HepG2 (cell line): ENCODE measurements around the gene HPD. TPM values are rescaled to one million over a fixed set of nuclear protein-coding genes. Genes with fewer than 3 reads are reported as not detected.

Experiments
- BCL6 ChIP-seq: IDR thresholded peaks from 2 replicates; pipeline ENCODE4 v1.6.1; 2016; ENCODE audit warnings: missing genetic modification reagents, missing compliant biosample characterization
- NKX3-1 ChIP-seq: sonication (generic); formaldehyde crosslinking; IDR thresholded peaks from 2 replicates; pipeline ENCODE4 v1.5.0; 2020; ENCODE audit warnings: missing genetic modification reagents
- RXRA ChIP-seq: sonication (generic); formaldehyde crosslinking; IDR thresholded peaks from 2 replicates; pipeline ENCODE4 v1.5.1; 2020; ENCODE audit warnings: missing genetic modification reagents
- U2AF2 ChIP-seq: fragments of 200-400 bp; formaldehyde crosslinking; IDR thresholded peaks from 2 replicates; pipeline ENCODE4 v1.6.1; 2017; ENCODE audit warnings: low read depth, mild to moderate bottlenecking, low read length
- ZNF12 ChIP-seq: sonication (generic); formaldehyde crosslinking; IDR thresholded peaks from 2 replicates; pipeline ENCODE4 v1.5.0; 2020; ENCODE audit warnings: missing genetic modification reagents
- ZNF720 ChIP-seq: sonication (generic); formaldehyde crosslinking; IDR thresholded peaks from 2 replicates; pipeline ENCODE4 v1.4.0; 2020; ENCODE audit warnings: missing genetic modification reagents
- polyA plus RNA-seq, 8 experiments: library from polyadenylated mRNA; depleted of rRNA in 3 of 8; stranded (reverse) in 7 of 8; unstranded in 1 of 8; fragments of >200 nt; fragmentation: Illumina TruSeq in 4 of 8; extraction: Trizol in 4 of 8; gene quantifications; 2 replicates each; pipeline versions ENCODE4 v1.2.1 to v1.2.3, GENCODE V29; 2011 to 2016; ENCODE audit warnings: low read depth in 4 of 8, missing spikeins in 1 of 8, mixed read lengths in 1 of 8; ENCODE audit not compliant: insufficient read depth in 1 of 8
- total RNA-seq, 5 experiments: library from RNA; depleted of rRNA; stranded (reverse); fragments of >200 nt; fragmentation: Illumina TruSeq; extraction: Trizol; gene quantifications; 2 replicates each; pipeline ENCODE4 v1.2.3, GENCODE V29; 2016; ENCODE audit warnings: low read depth in 1 of 5
- TF ChIP-seq, protein P1 (sequence below): sonication (generic); formaldehyde crosslinking; IDR thresholded peaks from 2 replicates; pipeline ENCODE4 v1.4.0; 2020; ENCODE audit warnings: missing genetic modification reagents, borderline replicate concordance
- TF ChIP-seq, protein P2 (sequence below): sonication (generic); formaldehyde crosslinking; IDR thresholded peaks from 2 replicates; pipeline ENCODE4 v1.5.0; 2020; ENCODE audit warnings: missing genetic modification reagents
- TF ChIP-seq, protein P3 (sequence below): sonication (generic); formaldehyde crosslinking; IDR thresholded peaks from 2 replicates; pipeline ENCODE4 v1.8.0; 2022; ENCODE audit warnings: mild to moderate bottlenecking, missing genetic modification reagents; ENCODE audit not compliant: insufficient replicate concordance
- TF ChIP-seq, protein P4 (sequence below): sonication (generic); formaldehyde crosslinking; IDR thresholded peaks from 2 replicates; pipeline ENCODE4 v1.4.0; 2020; ENCODE audit warnings: missing genetic modification reagents
- TF ChIP-seq, protein P5 (sequence below): sonication (generic); formaldehyde crosslinking; IDR thresholded peaks from 2 replicates; pipeline ENCODE4 v1.4.0; 2020; ENCODE audit warnings: mild to moderate bottlenecking, missing genetic modification reagents
- TF ChIP-seq, protein P6 (sequence below): sonication (generic); formaldehyde crosslinking; conservative IDR thresholded peaks from 2 replicates; pipeline ENCODE4 v1.4.0; 2020; ENCODE audit warnings: mild to moderate bottlenecking, missing genetic modification reagents, moderate library complexity
- TF ChIP-seq, protein P7 (sequence below): IDR thresholded peaks from 2 replicates; pipeline ENCODE4 v1.6.1; 2016; ENCODE audit warnings: low read depth

Gene HPD
- total and polyA plus RNA-seq, 2 of the 13 experiments (the other 11 are each of a cell fraction or from before 2014, with no cell fraction given), result 120 to 195 TPM

DNA sequence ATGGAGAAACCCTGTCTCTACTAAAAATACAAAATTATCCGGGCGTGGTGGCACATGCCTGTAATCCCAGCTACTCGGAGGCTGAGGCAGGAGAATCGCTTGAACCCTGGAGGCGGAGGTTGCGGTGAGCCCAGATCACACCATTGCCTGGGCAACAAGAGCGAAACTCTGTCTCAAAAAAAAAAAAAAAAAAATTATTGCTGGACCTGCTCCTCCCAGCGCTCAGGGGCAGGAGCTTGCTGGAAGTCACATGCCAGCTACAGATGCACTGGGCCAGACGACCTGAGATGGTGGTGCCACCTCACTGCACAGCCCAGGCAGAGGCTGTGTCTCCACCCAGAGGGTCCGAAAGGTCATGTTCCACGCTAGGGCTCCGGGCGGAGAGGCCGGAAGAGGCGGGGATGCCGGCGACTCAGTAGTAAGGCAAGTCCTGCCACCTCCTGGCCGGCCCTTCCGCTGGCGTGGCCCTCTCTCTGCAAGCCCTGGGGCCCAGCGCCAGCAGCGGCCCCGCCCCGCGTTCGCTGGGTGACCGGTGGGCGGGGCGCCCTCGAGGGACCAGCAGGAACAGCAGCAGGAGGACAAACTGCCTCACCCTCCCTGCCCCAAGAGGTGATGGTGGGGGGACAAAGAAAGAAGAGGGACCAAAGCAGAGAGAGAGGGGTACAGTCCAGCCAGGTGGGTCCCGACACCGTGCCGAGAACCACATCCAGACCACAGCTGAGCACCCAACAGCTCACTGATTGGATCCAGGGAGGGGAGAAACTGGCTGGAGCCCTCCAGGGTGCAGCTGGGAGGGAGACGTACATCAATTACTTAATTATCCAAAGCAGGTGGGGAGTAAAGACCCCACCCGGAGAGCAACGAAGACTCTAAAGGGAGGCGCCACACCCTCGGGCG, 61.6 kb downstream of the HPD start (continued):
- TF ChIP-seq, protein P1, sequence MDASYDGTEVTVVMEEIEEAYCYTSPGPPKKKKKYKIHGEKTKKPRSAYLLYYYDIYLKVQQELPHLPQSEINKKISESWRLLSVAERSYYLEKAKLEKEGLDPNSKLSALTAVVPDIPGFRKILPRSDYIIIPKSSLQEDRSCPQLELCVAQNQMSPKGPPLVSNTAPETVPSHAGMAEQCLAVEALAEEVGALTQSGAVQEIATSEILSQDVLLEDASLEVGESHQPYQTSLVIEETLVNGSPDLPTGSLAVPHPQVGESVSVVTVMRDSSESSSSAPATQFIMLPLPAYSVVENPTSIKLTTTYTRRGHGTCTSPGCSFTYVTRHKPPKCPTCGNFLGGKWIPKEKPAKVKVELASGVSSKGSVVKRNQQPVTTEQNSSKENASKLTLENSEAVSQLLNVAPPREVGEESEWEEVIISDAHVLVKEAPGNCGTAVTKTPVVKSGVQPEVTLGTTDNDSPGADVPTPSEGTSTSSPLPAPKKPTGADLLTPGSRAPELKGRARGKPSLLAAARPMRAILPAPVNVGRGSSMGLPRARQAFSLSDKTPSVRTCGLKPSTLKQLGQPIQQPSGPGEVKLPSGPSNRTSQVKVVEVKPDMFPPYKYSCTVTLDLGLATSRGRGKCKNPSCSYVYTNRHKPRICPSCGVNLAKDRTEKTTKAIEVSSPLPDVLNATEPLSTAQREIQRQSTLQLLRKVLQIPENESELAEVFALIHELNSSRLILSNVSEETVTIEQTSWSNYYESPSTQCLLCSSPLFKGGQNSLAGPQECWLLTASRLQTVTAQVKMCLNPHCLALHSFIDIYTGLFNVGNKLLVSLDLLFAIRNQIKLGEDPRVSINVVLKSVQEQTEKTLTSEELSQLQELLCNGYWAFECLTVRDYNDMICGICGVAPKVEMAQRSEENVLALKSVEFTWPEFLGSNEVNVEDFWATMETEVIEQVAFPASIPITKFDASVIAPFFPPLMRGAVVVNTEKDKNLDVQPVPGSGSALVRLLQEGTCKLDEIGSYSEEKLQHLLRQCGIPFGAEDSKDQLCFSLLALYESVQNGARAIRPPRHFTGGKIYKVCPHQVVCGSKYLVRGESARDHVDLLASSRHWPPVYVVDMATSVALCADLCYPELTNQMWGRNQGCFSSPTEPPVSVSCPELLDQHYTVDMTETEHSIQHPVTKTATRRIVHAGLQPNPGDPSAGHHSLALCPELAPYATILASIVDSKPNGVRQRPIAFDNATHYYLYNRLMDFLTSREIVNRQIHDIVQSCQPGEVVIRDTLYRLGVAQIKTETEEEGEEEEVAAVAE (CRISPR knock-in tag), result peak; percentile 85; the same call in 1 of the 2 replicates
- no peak for TF ChIP-seq U2AF2
- TF ChIP-seq, protein P2, sequence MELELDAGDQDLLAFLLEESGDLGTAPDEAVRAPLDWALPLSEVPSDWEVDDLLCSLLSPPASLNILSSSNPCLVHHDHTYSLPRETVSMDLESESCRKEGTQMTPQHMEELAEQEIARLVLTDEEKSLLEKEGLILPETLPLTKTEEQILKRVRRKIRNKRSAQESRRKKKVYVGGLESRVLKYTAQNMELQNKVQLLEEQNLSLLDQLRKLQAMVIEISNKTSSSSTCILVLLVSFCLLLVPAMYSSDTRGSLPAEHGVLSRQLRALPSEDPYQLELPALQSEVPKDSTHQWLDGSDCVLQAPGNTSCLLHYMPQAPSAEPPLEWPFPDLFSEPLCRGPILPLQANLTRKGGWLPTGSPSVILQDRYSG (CRISPR knock-in tag), result no peak; the same call in 1 of the 2 replicates
- TF ChIP-seq, protein P3, sequence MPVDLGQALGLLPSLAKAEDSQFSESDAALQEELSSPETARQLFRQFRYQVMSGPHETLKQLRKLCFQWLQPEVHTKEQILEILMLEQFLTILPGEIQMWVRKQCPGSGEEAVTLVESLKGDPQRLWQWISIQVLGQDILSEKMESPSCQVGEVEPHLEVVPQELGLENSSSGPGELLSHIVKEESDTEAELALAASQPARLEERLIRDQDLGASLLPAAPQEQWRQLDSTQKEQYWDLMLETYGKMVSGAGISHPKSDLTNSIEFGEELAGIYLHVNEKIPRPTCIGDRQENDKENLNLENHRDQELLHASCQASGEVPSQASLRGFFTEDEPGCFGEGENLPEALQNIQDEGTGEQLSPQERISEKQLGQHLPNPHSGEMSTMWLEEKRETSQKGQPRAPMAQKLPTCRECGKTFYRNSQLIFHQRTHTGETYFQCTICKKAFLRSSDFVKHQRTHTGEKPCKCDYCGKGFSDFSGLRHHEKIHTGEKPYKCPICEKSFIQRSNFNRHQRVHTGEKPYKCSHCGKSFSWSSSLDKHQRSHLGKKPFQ (CRISPR knock-in tag), result no peak
- TF ChIP-seq, protein P4, sequence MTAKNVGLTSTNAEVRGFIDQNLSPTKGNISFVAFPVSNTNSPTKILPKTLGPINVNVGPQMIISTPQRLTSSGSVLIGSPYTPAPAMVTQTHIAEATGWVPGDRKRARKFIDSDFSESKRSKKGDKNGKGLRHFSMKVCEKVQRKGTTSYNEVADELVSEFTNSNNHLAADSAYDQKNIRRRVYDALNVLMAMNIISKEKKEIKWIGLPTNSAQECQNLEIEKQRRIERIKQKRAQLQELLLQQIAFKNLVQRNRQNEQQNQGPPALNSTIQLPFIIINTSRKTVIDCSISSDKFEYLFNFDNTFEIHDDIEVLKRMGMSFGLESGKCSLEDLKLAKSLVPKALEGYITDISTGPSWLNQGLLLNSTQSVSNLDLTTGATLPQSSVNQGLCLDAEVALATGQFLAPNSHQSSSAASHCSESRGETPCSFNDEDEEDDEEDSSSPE (CRISPR knock-in tag), result peak; percentile 51; the same call in 1 of the 2 replicates
- TF ChIP-seq RXRA (CRISPR knock-in tag), result peak; percentile 92
- TF ChIP-seq, protein P5, sequence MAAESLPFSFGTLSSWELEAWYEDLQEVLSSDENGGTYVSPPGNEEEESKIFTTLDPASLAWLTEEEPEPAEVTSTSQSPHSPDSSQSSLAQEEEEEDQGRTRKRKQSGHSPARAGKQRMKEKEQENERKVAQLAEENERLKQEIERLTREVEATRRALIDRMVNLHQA, result no peak
- no peak for TF ChIP-seq ZNF720 (CRISPR knock-in tag)
- TF ChIP-seq, protein P6, sequence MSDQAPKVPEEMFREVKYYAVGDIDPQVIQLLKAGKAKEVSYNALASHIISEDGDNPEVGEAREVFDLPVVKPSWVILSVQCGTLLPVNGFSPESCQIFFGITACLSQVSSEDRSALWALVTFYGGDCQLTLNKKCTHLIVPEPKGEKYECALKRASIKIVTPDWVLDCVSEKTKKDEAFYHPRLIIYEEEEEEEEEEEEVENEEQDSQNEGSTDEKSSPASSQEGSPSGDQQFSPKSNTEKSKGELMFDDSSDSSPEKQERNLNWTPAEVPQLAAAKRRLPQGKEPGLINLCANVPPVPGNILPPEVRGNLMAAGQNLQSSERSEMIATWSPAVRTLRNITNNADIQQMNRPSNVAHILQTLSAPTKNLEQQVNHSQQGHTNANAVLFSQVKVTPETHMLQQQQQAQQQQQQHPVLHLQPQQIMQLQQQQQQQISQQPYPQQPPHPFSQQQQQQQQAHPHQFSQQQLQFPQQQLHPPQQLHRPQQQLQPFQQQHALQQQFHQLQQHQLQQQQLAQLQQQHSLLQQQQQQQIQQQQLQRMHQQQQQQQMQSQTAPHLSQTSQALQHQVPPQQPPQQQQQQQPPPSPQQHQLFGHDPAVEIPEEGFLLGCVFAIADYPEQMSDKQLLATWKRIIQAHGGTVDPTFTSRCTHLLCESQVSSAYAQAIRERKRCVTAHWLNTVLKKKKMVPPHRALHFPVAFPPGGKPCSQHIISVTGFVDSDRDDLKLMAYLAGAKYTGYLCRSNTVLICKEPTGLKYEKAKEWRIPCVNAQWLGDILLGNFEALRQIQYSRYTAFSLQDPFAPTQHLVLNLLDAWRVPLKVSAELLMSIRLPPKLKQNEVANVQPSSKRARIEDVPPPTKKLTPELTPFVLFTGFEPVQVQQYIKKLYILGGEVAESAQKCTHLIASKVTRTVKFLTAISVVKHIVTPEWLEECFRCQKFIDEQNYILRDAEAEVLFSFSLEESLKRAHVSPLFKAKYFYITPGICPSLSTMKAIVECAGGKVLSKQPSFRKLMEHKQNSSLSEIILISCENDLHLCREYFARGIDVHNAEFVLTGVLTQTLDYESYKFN (CRISPR knock-in tag), result peak; percentile 92
- TF ChIP-seq NKX3-1 (CRISPR knock-in tag), result no peak
- TF ChIP-seq, protein P7, sequence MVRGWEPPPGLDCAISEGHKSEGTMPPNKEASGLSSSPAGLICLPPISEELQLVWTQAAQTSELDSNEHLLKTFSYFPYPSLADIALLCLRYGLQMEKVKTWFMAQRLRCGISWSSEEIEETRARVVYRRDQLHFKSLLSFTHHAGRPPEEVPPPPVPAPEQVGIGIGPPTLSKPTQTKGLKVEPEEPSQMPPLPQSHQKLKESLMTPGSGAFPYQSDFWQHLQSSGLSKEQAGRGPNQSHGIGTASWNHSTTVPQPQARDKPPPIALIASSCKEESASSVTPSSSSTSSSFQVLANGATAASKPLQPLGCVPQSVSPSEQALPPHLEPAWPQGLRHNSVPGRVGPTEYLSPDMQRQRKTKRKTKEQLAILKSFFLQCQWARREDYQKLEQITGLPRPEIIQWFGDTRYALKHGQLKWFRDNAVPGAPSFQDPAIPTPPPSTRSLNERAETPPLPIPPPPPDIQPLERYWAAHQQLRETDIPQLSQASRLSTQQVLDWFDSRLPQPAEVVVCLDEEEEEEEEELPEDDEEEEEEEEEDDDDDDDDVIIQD (CRISPR knock-in tag), result peak; percentile 40; the same call in 1 of the 2 replicates
- TF ChIP-seq ZNF12 (CRISPR knock-in tag), result peak; percentile 44; the same call in 1 of the 2 replicates
- TF ChIP-seq BCL6, result peak; percentile 84
